GM12878 (cell line): ENCODE data around the gene SLC27A5. TPM values are rescaled to one million over a fixed set of nuclear protein-coding genes. Genes with fewer than 3 reads are reported as not detected.
A peak's percentile ranks its signal among the peaks of the same experiment; 100 is the strongest.

Experiments used
- BACH1 ChIP-seq: fragments of 450-650 bp; IDR thresholded peaks from 2 replicates; pipeline ENCODE4 v1.6.1; 2017; ENCODE audit warnings: mild to moderate bottlenecking, borderline replicate concordance
- CBX5 ChIP-seq: sonication (generic); IDR thresholded peaks from 2 replicates; pipeline ENCODE4 v1.6.1; 2016; ENCODE audit warnings: low read depth, moderate library complexity, mild to moderate bottlenecking, inconsistent platforms
- CHD4 ChIP-seq: fragments of 200-600 bp; sonication (generic); IDR thresholded peaks from 2 replicates; pipeline ENCODE4 v1.6.1; 2016; ENCODE audit warnings: mild to moderate bottlenecking
- E4F1 ChIP-seq: fragments of 450-650 bp; IDR thresholded peaks from 2 replicates; pipeline ENCODE4 v1.6.1; 2018; ENCODE audit warnings: borderline replicate concordance, mild to moderate bottlenecking; ENCODE audit not compliant: partially characterized antibody
- ELK1 ChIP-seq: IDR thresholded peaks from 2 replicates; pipeline ENCODE4 v1.6.1; 2012; ENCODE audit warnings: low read depth, low read length, improper control_type of control experiment
- FOS ChIP-seq: IDR thresholded peaks from 3 replicates; pipeline ENCODE4 v1.6.1; 2011; ENCODE audit warnings: borderline replicate concordance; ENCODE audit not compliant: insufficient read length; ENCODE audit errors: extremely low read depth
- IRF3 ChIP-seq: fragments of 450-650 bp; IDR thresholded peaks from 2 replicates; pipeline ENCODE4 v1.6.1; 2014; ENCODE audit warnings: mild to moderate bottlenecking
- IRF5 ChIP-seq: fragments of 450-650 bp; IDR thresholded peaks from 2 replicates; pipeline ENCODE4 v1.6.1; 2017; ENCODE audit warnings: borderline replicate concordance
- KAT2A ChIP-seq: conservative IDR thresholded peaks from 2 replicates; pipeline ENCODE4 v1.6.1; 2011; ENCODE audit warnings: low read depth, low read length; ENCODE audit not compliant: control insufficient read depth
- KDM1A ChIP-seq: fragments of 200-600 bp; sonication (generic); IDR thresholded peaks from 2 replicates; pipeline ENCODE4 v1.6.1; 2016; ENCODE audit warnings: borderline replicate concordance
- MEF2A ChIP-seq: IDR thresholded peaks from 2 replicates; pipeline ENCODE4 v1.6.1; 2011; ENCODE audit warnings: low read depth, mild to moderate bottlenecking, low read length, moderate library complexity; ENCODE audit not compliant: insufficient read depth
- NFIC ChIP-seq: IDR thresholded peaks from 2 replicates; pipeline ENCODE4 v1.6.1; 2012; ENCODE audit warnings: low read depth, mild to moderate bottlenecking, inconsistent platforms, low read length, moderate library complexity
- PAX5 ChIP-seq: IDR thresholded peaks from 2 replicates; pipeline ENCODE4 v1.6.1; 2011; ENCODE audit warnings: low read depth, low read length, borderline replicate concordance
- SKIL ChIP-seq: fragments of 450-650 bp; IDR thresholded peaks from 2 replicates; pipeline ENCODE4 v1.6.1; 2017; ENCODE audit warnings: mild to moderate bottlenecking, low read depth, inconsistent platforms; ENCODE audit not compliant: poor library complexity, severe bottlenecking
- SMAD1 ChIP-seq: fragments of 450-650 bp; IDR thresholded peaks from 2 replicates; pipeline ENCODE4 v1.6.1; 2018; ENCODE audit warnings: mild to moderate bottlenecking, low read depth; ENCODE audit not compliant: partially characterized antibody
- SMAD5 ChIP-seq: IDR thresholded peaks from 2 replicates; pipeline ENCODE4 v1.6.1; 2016; ENCODE audit warnings: antibody characterized with exemption, low read depth
- SRF ChIP-seq, 2 experiments: IDR thresholded peaks; 2 replicates each; pipeline ENCODE4 v1.6.1; 2011; ENCODE audit warnings: low read depth in 2 of 2, low read length in 2 of 2, mild to moderate bottlenecking in 1 of 2, moderate library complexity in 1 of 2
- TBL1XR1 ChIP-seq: IDR thresholded peaks from 2 replicates; pipeline ENCODE4 v1.6.1; 2012; ENCODE audit warnings: low read depth, low read length, improper control_type of control experiment
- ZNF592 ChIP-seq: fragments of 450-650 bp; IDR thresholded peaks from 2 replicates; pipeline ENCODE4 v1.6.1; 2017; ENCODE audit warnings: mild to moderate bottlenecking, moderate library complexity
- polyA plus RNA-seq, 11 experiments: library from polyadenylated mRNA; depleted of rRNA in 4 of 11; unstranded in 6 of 11; stranded (reverse) in 5 of 11; fragments of >200 nt; fragmentation: Nextera tagmentation in 4 of 11; fragmentation: Illumina TruSeq in 1 of 11; extraction: Ambion mirVana in 4 of 11; extraction: Trizol in 1 of 11; gene quantifications; 1 replicate in 1 of 11; 2 replicates in 10 of 11; pipeline versions ENCODE4 v1.2.1 to v1.2.3, GENCODE V29; 2011 to 2016; ENCODE audit warnings: inconsistent platforms in 2 of 11, missing spikeins in 2 of 11, low read depth in 1 of 11
- total RNA-seq, 4 experiments: library from RNA; depleted of rRNA in 3 of 4; stranded (reverse); fragments of >200 nt in 3 of 4; fragmentation: Illumina TruSeq in 1 of 4; extraction: Trizol in 1 of 4; gene quantifications; 2 replicates each; pipeline versions ENCODE4 v1.2.1 to v1.2.3, GENCODE V29; 2013 to 2021

SLC27A5 gene
- total and polyA plus RNA-seq, 10 of the 15 experiments (the other 5 are each of a cell fraction or from before 2014, with no cell fraction given), result 21.2 to 127 (median 31.8) TPM

- TF ChIP-seq NFIC (no peak), KDM1A (no peak), E4F1 (no peak), KAT2A (no peak), TBL1XR1 (no peak), ZNF592 (no peak), IRF3 (no peak), PAX5 (no peak), CBX5 (no peak), BACH1 (no peak), IRF5 (no peak), ELK1 (no peak), SRF (IDR thresholded peaks at IDR 0.05; ENCODE audit: low read depth in 2 of 2, low read length in 2 of 2) (no peak), SMAD1 (no peak), SMAD5 (0 out of 2 replicates have a peak, but pooled peaks have one; percentile 30), MEF2A (no peak), SKIL (peak; percentile 14), FOS (no peak), CHD4 (no peak)
Measured at GRCh38 chr19:58519087-58519354, 7.2 kb upstream of the SLC27A5 start (continued).
